Liver (tissue), 9 donors: ENCODE results near the gene CDCA4. TPM values are rescaled to one million over a fixed set of nuclear protein-coding genes. Genes with fewer than 3 reads are reported as not detected.

Source experiments
- DNase-seq: peaks from one replicate; pipeline ENCODE4 v3.0.0-alpha.2; 2017; ENCODE audit warnings: low spot score
- H3K27ac ChIP-seq, 2 donors: one replicate each; pipeline ENCODE4 v1.7.0; 2013; ENCODE audit warnings: inconsistent platforms in 2 of 2, low read length in 2 of 2, control low read depth in 1 of 2, low read depth in 1 of 2, mild to moderate bottlenecking in 1 of 2
- H3K27me3 ChIP-seq, 4 donors: one replicate each; pipeline versions ENCODE4 v1.6.1 to v1.7.0; 2013; ENCODE audit warnings: low read length in 3 of 4, inconsistent platforms in 1 of 4, mild to moderate bottlenecking in 1 of 4, moderate library complexity in 1 of 4; ENCODE audit not compliant: control insufficient read depth in 4 of 4, insufficient read depth in 4 of 4
- H3K36me3 ChIP-seq, 4 donors: one replicate each; pipeline versions ENCODE4 v1.6.1 to v1.7.0; 2013; ENCODE audit warnings: low read length in 3 of 4, mild to moderate bottlenecking in 3 of 4, low read depth in 1 of 4, moderate library complexity in 1 of 4; ENCODE audit not compliant: control insufficient read depth in 4 of 4, insufficient read depth in 3 of 4
- H3K4me1 ChIP-seq, 4 donors: one replicate each; pipeline versions ENCODE4 v1.6.1 to v1.7.0; 2013; ENCODE audit warnings: low read length in 3 of 4, mild to moderate bottlenecking in 3 of 4, moderate library complexity in 1 of 4; ENCODE audit not compliant: control insufficient read depth in 4 of 4, insufficient read depth in 4 of 4
- H3K4me3 ChIP-seq, 3 donors: one replicate each; pipeline versions ENCODE4 v1.6.1 to v1.7.0; 2013; ENCODE audit warnings: low read length in 3 of 3, control low read depth in 1 of 3, low read depth in 1 of 3, mild to moderate bottlenecking in 1 of 3
- H3K9ac ChIP-seq, 2 donors: one replicate each; pipeline ENCODE4 v1.7.0; 2013; ENCODE audit warnings: low read length in 2 of 2, mild to moderate bottlenecking in 2 of 2, moderate library complexity in 2 of 2, control low read depth in 1 of 2, low read depth in 1 of 2
- H3K9me3 ChIP-seq, 4 donors: one replicate each; pipeline versions ENCODE4 v1.6.1 to v1.7.0; 2013; ENCODE audit warnings: low read length in 3 of 4; ENCODE audit not compliant: control insufficient read depth in 4 of 4
- ATF3 ChIP-seq: IDR thresholded peaks from 2 replicates; pipeline ENCODE4 v1.6.1; 2016; ENCODE audit warnings: antibody characterized with exemption
- EGR1 ChIP-seq, 2 donors: IDR thresholded peaks; 2 replicates each; pipeline ENCODE4 v1.6.1; 2016 to 2018; ENCODE audit warnings: antibody characterized with exemption in 2 of 2, low read depth in 2 of 2
- FOXA1 ChIP-seq: IDR thresholded peaks from 2 replicates; pipeline ENCODE4 v1.6.1; 2016; ENCODE audit warnings: antibody characterized with exemption
- FOXA2 ChIP-seq: IDR thresholded peaks from 2 replicates; pipeline ENCODE4 v1.6.1; 2016; ENCODE audit warnings: antibody characterized with exemption
- GABPA ChIP-seq, 2 donors: IDR thresholded peaks in 1 of 2; conservative IDR thresholded peaks in 1 of 2; 2 replicates each; pipeline ENCODE4 v1.6.1; 2016; ENCODE audit warnings: antibody characterized with exemption in 2 of 2, mild to moderate bottlenecking in 1 of 2, moderate library complexity in 1 of 2
- HNF4A ChIP-seq, 2 donors: conservative IDR thresholded peaks; 2 replicates each; pipeline ENCODE4 v1.6.1; 2016; ENCODE audit warnings: antibody characterized with exemption in 2 of 2, mild to moderate bottlenecking in 2 of 2
- HNF4G ChIP-seq: IDR thresholded peaks from 2 replicates; pipeline ENCODE4 v1.6.1; 2016; ENCODE audit warnings: antibody characterized with exemption
- MAX ChIP-seq: IDR thresholded peaks from 2 replicates; pipeline ENCODE4 v1.6.1; 2016; ENCODE audit warnings: antibody characterized with exemption
- NR2F2 ChIP-seq: IDR thresholded peaks from 2 replicates; pipeline ENCODE4 v1.6.1; 2016; ENCODE audit warnings: antibody characterized with exemption
- RXRA ChIP-seq, 2 donors: IDR thresholded peaks; 2 replicates each; pipeline ENCODE4 v1.6.1; 2017 to 2018; ENCODE audit warnings: antibody characterized with exemption in 2 of 2, mild to moderate bottlenecking in 1 of 2
- TAF1 ChIP-seq: conservative IDR thresholded peaks from 2 replicates; pipeline ENCODE4 v1.6.1; 2016; ENCODE audit warnings: antibody characterized with exemption, mild to moderate bottlenecking
- YY1 ChIP-seq: IDR thresholded peaks from 2 replicates; pipeline ENCODE4 v1.6.1; 2016; ENCODE audit warnings: antibody characterized with exemption, mild to moderate bottlenecking
- ZBTB33 ChIP-seq: IDR thresholded peaks from 2 replicates; pipeline ENCODE4 v1.6.1; 2016; ENCODE audit warnings: antibody characterized with exemption
- WGBS: extraction: QIAGEN DNeasy Blood & Tissue Kit; methylation state at CpG from one replicate; pipeline ENCODE4 v1.1.7; 2013; 5-methylcytosine and 5-hydroxymethylcytosine counted together
- polyA plus RNA-seq, 2 donors: library from polyadenylated mRNA; stranded (reverse) in 1 of 2; unstranded in 1 of 2; fragments of 200-250 nt in 1 of 2; fragments of >200 nt in 1 of 2; fragmentation: Nextera tagmentation in 1 of 2; extraction: Ambion mirVana in 1 of 2; gene quantifications; one replicate each; pipeline versions ENCODE4 v1.2.1 to v1.2.3, GENCODE V29; 2013 to 2015
- total RNA-seq, 2 donors: library from RNA; depleted of rRNA; stranded (reverse); fragments of >200 nt; gene quantifications; one replicate each; pipeline ENCODE4 v1.2.3, GENCODE V29; 2014
- donor health status: healthy.
- donor health status: healthy.
- donor health status: healthy.
- donor health status: healthy.
- donor health status: healthy.

The CDCA4 gene
- total and polyA plus RNA-seq, 4 donors = 1.2 to 34.5 (median 2.7) TPM

GRCh38 chr14:104974146-104974541, 46.7 kb downstream of the CDCA4 start:
- TF ChIP-seq FOXA2 (no peak), HNF4A (conservative IDR thresholded peaks at IDR 0.05) (no peak), RXRA (IDR thresholded peaks at IDR 0.05) (peak in 1 of 2 donors; percentile 18), ATF3 (no peak), TAF1 (no peak)
- DNase-seq = no peak
- Histone ChIP-seq H3K4me1 (peaks cover 6 to 26% (median 15%) of the 10 kb centered on the region in 4 donors), H3K9ac (no peak overlapping the region), H3K9me3 (no peaks in the 10 kb centered on the region), H3K27ac (no peak overlapping the region), H3K4me3 (no peak overlapping the region), H3K27me3 (no peaks in the 10 kb centered on the region), H3K36me3 (no peaks in the 10 kb centered on the region)
- WGBS = 77% methylated on average over 13 of the region's 13 CpGs

GRCh38 chr14:104973385-104974145, 47.3 kb downstream of the CDCA4 start:
- Histone ChIP-seq H3K4me1 (peaks cover 6 to 23% (median 14%) of the 10 kb centered on the region in 4 donors), H3K4me3 (no peak overlapping the region), H3K9me3 (no peaks in the 10 kb centered on the region), H3K27me3 (no peaks in the 10 kb centered on the region), H3K36me3 (no peaks in the 10 kb centered on the region), H3K27ac (no peak overlapping the region), H3K9ac (no peak overlapping the region)
- TF ChIP-seq GABPA (IDR thresholded peaks at IDR 0.05 in 1 of 2, conservative IDR thresholded peaks at IDR 0.05 in 1 of 2) = no peak
- no peak for TF ChIP-seq NR2F2
- no peak for TF ChIP-seq HNF4G
- no peak for TF ChIP-seq ATF3
- TF ChIP-seq TAF1 = no peak
- TF ChIP-seq ZBTB33 = no peak
- no peak for TF ChIP-seq MAX
- TF ChIP-seq HNF4A (conservative IDR thresholded peaks at IDR 0.05) = no peak
- no peak for TF ChIP-seq EGR1 (IDR thresholded peaks at IDR 0.05; ENCODE audit: low read depth in 2 of 2)
- TF ChIP-seq YY1 = no peak
- TF ChIP-seq FOXA2 = no peak
- TF ChIP-seq FOXA1 = no peak
- DNase-seq = no peak
- WGBS = 63% methylated on average over 23 of the region's 23 CpGs

- 74% methylated on average over 12 of the region's 12 CpGs for WGBS
- H3K4me3 ChIP-seq = no peak overlapping the region
- no peak overlapping the region for H3K9ac ChIP-seq
Observed at GRCh38 chr14:104973135-104973384, 47.8 kb downstream of the CDCA4 start.

More at GRCh38 chr14:104973135-104973384, 47.8 kb downstream of the CDCA4 start:
- TF ChIP-seq RXRA (IDR thresholded peaks at IDR 0.05) = no peak
- TF ChIP-seq HNF4G = no peak
- no peak for TF ChIP-seq ZBTB33
- no peak for TF ChIP-seq FOXA1
- Histone ChIP-seq H3K9me3 (no peaks in the 10 kb centered on the region), H3K27me3 (no peaks in the 10 kb centered on the region), H3K27ac (no peak overlapping the region), H3K36me3 (no peaks in the 10 kb centered on the region), H3K4me1 (peaks cover 6 to 24% (median 14%) of the 10 kb centered on the region in 4 donors)
- no peak for DNase-seq
